Nephron (organoid): Measurements from ENCODE around the gene GPR132.

ENCODE experiments used
- H3K27ac Mint-ChIP-seq, 3 experiments: 2 replicates each; pipeline ENCODE4 v1.8.0; 2020; ENCODE audit warnings: mixed read lengths in 3 of 3, mild to moderate bottlenecking in 2 of 3, moderate library complexity in 1 of 3
- H3K27me3 Mint-ChIP-seq: 2 replicates; pipeline ENCODE4 v1.8.0; 2021; ENCODE audit warnings: low read depth, mild to moderate bottlenecking, moderate library complexity, mixed read lengths
- H3K36me3 Mint-ChIP-seq: 2 replicates; pipeline ENCODE4 v1.8.0; 2020; ENCODE audit warnings: low read depth, mixed read lengths
- H3K4me1 Mint-ChIP-seq: 2 replicates; pipeline ENCODE4 v1.8.0; 2020; ENCODE audit warnings: mixed read lengths
- H3K4me3 Mint-ChIP-seq, 3 experiments: 2 replicates each; pipeline ENCODE4 v1.8.0; 2020; ENCODE audit warnings: mild to moderate bottlenecking in 3 of 3, mixed read lengths in 3 of 3, moderate library complexity in 2 of 3
- H3K9me3 Mint-ChIP-seq: 2 replicates; pipeline ENCODE4 v1.8.0; 2020; ENCODE audit warnings: mixed read lengths
- TF ChIP-seq, protein P1 (sequence below), 3 experiments: fragments of 200-600 bp; sonication (generic); IDR thresholded peaks; one replicate each; pipeline ENCODE4 v1.5.0; 2021; ENCODE audit warnings: antibody characterized with exemption in 3 of 3; ENCODE audit not compliant: unreplicated experiment in 3 of 3

Gene GPR132

DNA sequence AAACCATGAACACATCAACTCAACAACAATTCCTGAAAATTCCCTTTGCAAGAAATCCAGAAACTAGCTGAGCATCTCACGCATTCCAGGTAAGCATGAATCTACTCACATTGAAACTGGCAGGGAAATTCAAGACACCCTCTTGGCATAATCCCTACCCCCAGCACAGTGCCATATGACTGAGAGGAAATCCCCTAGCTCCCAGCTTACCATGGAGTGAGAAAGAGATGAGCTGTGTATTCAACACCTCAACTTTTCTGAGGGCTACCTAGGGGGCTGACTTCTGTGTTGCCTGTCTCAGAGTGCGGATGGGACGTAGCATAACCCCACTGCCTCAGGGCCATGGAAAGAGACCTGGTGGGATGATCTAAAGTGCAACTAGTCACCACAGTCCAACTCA is 37.7 kb upstream of the GPR132 start:
- TF ChIP-seq, protein P1, sequence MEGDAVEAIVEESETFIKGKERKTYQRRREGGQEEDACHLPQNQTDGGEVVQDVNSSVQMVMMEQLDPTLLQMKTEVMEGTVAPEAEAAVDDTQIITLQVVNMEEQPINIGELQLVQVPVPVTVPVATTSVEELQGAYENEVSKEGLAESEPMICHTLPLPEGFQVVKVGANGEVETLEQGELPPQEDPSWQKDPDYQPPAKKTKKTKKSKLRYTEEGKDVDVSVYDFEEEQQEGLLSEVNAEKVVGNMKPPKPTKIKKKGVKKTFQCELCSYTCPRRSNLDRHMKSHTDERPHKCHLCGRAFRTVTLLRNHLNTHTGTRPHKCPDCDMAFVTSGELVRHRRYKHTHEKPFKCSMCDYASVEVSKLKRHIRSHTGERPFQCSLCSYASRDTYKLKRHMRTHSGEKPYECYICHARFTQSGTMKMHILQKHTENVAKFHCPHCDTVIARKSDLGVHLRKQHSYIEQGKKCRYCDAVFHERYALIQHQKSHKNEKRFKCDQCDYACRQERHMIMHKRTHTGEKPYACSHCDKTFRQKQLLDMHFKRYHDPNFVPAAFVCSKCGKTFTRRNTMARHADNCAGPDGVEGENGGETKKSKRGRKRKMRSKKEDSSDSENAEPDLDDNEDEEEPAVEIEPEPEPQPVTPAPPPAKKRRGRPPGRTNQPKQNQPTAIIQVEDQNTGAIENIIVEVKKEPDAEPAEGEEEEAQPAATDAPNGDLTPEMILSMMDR (IDR thresholded peaks at IDR 0.05; ENCODE audit: unreplicated experiment in 3 of 3): no peak
- H3K4me3 Mint-ChIP-seq: no peak overlapping the region
- H3K27ac Mint-ChIP-seq: no peak overlapping the region
- peaks cover 47% of the 10 kb centered on the region for H3K27me3 Mint-ChIP-seq
- H3K4me1 Mint-ChIP-seq: no peaks in the 10 kb centered on the region
- H3K36me3 Mint-ChIP-seq: peaks cover 4% of the 10 kb centered on the region
- peaks cover 41% of the 10 kb centered on the region for H3K9me3 Mint-ChIP-seq

DNA sequence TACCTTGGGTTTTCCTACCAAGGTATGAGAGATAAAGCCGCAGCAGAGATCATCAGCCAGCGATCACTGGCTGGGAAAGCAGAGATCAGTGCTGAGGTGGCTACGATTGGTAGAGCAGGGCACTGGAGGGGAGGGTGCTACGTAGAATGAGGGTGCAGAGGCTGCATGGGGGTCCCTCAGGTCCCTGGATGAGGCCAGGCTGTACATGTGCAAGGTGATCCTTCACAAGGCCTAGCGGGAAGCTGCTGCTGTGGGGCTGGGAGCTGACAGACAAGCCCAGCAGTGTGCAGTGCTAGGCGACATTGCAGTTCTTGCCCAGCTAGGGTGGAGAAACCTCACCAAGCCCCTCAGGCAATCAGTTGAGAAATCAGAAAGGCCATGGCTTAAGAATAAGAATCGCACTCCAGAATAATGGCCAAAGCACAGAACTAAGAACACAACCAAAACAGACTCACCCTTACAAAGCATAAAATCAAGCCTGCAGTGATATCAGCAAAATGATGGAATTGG is 37.2 kb upstream of the GPR132 start:
- Mint-ChIP-seq H3K27me3 (peaks cover 43% of the 10 kb centered on the region), H3K36me3 (peaks cover 4% of the 10 kb centered on the region)

DNA sequence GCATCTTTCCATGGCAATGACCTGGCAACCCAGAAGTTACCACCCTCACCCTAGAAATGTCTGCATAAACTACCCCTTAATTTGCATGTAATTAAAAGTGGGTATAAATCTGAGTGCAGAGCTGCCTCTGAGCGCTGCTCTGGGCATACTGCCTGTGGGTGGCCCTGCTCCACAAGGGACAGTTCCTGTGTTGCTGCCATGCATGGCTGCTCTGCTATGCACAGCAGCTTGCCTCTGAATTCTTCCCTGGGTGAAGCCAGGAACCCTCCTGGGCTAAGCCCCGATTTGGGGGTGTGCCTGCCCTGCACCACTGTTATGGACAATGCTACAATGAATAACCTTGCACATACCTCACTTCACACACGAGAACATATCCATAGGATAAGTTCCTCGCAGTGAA is 35.7 kb upstream of the GPR132 start:
- Mint-ChIP-seq H3K36me3 (peaks cover 4% of the 10 kb centered on the region), H3K9me3 (peaks cover 41% of the 10 kb centered on the region), H3K4me1 (peaks cover under 1% of the 10 kb centered on the region), H3K27me3 (peaks cover 29% of the 10 kb centered on the region), H3K27ac (no peak overlapping the region), H3K4me3 (no peak overlapping the region)
- TF ChIP-seq, protein P1 (IDR thresholded peaks at IDR 0.05; ENCODE audit: unreplicated experiment in 3 of 3): no peak

More for the DNA sequence above, 37.2 kb upstream of the GPR132 start:
- TF ChIP-seq, protein P1 (IDR thresholded peaks at IDR 0.05; ENCODE audit: unreplicated experiment in 3 of 3): no peak
- Mint-ChIP-seq H3K4me1 (no peaks in the 10 kb centered on the region), H3K4me3 (no peak overlapping the region), H3K27ac (no peak overlapping the region), H3K9me3 (peaks cover 41% of the 10 kb centered on the region)

DNA sequence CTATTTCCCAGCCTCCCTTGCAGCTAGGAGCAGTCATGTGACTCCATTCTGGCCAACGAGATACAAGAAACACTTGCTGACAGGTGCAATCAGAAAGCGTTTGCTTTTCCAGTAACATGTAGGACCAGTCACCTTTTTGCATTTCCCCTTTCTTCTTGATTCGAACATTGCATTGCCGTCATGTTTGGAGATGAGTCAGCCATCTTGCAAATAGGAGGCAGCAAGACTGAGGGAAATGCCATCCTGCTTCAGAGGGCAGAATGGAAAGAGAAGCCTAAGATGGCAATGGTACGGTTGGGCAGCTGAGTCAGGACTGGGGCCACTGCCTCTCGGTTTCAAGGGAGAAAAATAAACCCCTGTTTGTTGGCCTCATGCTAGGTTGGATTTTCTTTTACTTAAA is 34.5 kb upstream of the GPR132 start:
- peaks cover 5% of the 10 kb centered on the region for H3K4me1 Mint-ChIP-seq
- H3K4me3 Mint-ChIP-seq: no peak overlapping the region
- no peak overlapping the region for H3K27ac Mint-ChIP-seq
- H3K27me3 Mint-ChIP-seq: peaks cover 25% of the 10 kb centered on the region
- TF ChIP-seq, protein P1 (IDR thresholded peaks at IDR 0.05; ENCODE audit: unreplicated experiment in 3 of 3): no peak
- peaks cover 4% of the 10 kb centered on the region for H3K36me3 Mint-ChIP-seq
- peaks cover 36% of the 10 kb centered on the region for H3K9me3 Mint-ChIP-seq

DNA sequence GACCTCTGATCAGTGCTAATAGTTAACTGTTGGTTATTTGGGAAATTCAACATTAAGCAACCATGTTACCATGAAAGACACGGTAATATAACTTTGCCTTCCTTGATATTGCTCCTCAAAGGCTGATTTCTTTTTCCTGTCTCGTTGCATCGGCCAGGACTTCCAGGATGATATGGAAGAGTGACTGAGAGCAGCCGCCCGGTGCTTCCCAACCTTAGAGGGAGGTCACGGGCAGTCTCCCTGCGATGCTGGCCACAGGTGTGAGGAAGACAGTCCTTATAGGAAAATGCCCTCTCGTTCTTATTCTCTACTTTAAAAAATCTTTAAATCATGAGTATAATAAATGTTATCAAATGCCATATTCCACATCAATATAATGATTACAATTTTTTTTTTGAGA is 33.1 kb upstream of the GPR132 start:
- Mint-ChIP-seq H3K4me1 (peaks cover 5% of the 10 kb centered on the region), H3K36me3 (peaks cover 4% of the 10 kb centered on the region), H3K4me3 (no peak overlapping the region), H3K9me3 (peaks cover 28% of the 10 kb centered on the region), H3K27me3 (peaks cover 16% of the 10 kb centered on the region), H3K27ac (no peak overlapping the region)
- TF ChIP-seq, protein P1 (IDR thresholded peaks at IDR 0.05; ENCODE audit: unreplicated experiment in 3 of 3): no peak

DNA sequence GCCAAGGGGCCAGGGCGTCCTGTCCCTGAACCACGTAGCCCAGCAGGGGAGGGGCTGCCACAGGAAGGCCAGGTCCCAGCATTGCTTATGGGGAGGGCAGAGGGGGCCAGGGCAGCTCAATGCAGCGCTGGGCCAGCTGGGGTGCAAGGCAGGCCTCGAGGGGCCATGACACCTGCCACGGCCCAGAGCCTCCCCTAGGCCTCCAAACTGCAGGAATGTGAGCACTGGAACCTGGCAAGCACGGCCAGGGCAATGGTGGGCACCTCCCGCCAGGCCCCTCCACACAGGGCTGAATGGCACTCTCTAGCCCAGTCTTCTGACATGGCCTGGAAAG is 32.5 kb upstream of the GPR132 start:
- H3K27me3 Mint-ChIP-seq: peaks cover 12% of the 10 kb centered on the region
- peaks cover 5% of the 10 kb centered on the region for H3K4me1 Mint-ChIP-seq
- H3K36me3 Mint-ChIP-seq: peaks cover 4% of the 10 kb centered on the region
- no peak overlapping the region for H3K27ac Mint-ChIP-seq
- peaks cover 28% of the 10 kb centered on the region for H3K9me3 Mint-ChIP-seq
- no peak overlapping the region for H3K4me3 Mint-ChIP-seq
- TF ChIP-seq, protein P1 (IDR thresholded peaks at IDR 0.05; ENCODE audit: unreplicated experiment in 3 of 3): no peak
